IPS DF 4.7 (cell line): ENCODE measurements around the gene ZMAT5.

Experiments used
- DNase-seq: peaks from one replicate; pipeline ENCODE4 v3.0.0-alpha.2; 2013; ENCODE audit warnings: low spot score; ENCODE audit errors: extremely low read depth

ZMAT5 gene

DNA sequence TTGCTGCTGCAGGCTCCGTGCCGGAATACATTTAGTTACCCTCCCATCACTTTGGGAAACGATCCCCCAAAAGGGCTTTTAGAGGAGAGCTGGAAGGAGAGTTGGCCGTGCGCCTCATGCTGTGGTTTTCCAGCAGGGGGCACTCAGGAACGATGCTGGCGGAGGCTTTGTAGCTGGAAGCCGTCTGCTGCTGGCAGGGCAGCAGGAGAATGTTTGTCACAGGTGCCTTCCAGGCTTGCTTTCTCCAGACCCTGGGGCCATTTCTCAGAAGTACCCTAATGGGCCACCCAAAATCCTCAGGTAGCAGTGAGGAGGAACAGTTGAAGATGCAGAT is 77.0 kb downstream of the ZMAT5 start:
- no peak for DNase-seq

DNA sequence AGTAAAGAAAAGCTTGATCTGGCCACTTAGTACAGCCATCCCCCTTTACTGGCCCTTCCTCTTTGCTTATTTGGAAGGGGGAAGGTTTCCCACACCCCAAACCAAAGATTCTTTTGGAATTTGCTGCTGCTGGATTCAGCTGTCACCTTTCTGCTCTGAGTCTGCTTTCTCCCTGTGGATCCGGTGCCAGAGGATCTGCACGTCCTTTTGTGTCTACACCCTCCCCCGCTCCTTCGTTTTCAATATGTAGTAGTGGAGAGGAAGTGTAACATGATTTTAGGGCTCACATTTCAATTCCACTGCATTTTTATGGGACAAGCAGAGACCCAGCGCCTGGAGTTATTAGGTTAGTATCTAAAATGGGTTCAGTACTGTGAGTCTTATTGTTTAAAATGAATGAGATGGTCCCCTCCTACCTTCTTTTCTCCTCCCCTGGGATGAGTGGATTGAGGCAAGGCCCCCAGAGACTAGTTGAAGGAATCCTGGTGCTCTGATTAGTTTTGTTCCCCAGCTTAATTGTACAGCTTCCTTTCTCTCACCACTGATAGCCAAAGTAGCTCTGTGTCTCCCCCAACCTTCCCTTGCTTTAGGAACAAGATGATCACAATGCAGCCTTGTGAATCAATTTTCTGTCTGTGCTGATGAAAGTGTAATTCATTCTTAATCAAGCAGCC is 77.5 kb downstream of the ZMAT5 start:
- no peak for DNase-seq

DNA sequence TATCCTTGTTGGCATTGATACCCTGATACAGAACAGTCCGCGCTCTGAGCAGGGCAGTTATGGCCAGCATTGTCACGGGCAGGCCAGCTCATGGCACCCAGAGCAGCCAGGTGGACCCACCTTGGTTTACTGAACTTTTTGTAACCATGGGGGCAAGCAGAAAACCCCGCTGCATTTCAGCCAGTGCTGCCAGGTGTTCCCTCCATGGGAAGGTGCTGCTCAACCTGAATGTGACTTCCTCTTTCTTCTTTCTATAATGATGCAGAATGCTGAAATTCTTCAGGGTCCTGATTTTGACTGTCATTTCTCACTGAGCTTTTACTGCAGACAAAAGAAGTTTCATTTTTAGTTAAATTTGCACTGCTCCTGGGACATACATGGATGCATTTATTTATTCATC is 82.6 kb downstream of the ZMAT5 start:
- no peak for DNase-seq

DNA sequence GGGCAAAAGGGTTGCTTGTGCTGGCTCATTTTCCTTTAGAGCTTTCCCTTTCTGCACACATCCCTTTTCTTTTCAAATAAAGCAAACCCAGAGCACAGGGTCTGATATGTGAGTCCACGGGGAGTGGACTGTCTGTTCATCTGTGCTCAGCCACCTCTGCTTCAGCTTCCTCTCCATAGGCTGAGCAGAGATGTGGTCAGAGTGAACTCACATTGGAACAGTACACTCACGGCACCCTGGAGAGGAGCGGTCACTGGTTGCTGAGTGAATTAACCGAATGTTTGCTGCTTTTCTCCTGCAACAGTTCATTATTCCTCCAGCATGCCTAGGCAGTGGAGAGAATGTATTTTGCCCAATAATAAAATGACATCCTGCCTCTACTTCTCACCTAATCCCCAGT is 83.3 kb downstream of the ZMAT5 start:
- DNase-seq: no peak
